Measurements from ENCODE around the gene ZIC4.

Gene ZIC4

DNA sequence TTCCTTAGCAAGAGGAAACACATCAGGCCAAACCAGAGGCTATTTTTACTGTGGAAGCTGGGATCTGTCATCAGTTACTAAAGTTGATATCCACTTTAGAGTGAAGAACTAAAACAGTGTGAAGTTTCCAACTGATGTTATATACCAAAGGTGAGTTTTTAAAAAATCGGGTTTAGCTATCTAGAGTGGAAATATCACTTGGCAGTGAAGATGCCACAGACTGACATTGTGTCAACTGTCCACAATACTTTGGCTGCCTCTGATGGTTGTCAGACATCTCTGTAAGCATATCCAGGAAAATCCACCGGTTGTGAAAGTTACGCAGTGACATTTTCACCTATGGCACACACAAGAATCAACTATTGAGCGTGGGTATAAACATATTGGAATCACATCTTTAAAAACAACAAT is 12.0 kb upstream of the ZIC4 start:
- DNase-seq (ENCODE audit: low read depth in 3 of 3, low spot score in 1 of 3): no peak

DNA sequence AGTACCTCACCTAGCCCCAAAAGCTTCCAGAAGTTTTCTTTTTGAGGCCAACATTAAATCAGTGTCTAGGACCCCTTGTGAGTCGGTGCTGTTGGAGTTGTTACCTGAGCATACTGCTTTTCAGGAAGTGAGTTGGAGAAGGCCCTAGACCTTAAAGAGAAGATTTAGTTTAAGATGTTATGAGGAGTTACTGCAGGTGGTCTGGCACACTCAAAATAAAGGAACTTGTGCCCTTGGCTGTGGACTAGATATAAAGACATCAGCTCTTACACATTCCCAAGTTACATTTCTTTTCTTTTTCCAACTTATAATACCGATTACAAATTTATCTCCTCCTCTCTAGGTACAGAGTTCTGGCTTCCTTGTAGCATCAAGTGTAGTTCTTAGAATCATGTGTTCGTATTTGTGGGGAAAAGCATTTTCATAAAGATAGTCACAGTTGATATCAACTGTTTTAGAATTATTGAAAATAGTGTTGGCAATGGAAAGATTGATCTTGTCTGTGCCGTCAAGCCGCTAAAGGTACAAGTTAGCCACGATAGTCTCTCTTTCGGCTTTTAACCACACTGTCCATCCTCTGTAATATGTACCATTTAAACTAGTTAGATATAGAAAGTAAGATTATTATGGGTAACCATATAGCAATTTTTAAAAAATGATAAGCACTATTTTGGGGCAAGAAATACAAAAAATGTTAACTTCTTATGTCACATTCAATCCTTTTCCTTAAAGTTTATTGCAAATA is 11.4 kb upstream of the ZIC4 start:
- no peak for DNase-seq (ENCODE audit: low read depth in 3 of 3, low spot score in 1 of 3)

DNA sequence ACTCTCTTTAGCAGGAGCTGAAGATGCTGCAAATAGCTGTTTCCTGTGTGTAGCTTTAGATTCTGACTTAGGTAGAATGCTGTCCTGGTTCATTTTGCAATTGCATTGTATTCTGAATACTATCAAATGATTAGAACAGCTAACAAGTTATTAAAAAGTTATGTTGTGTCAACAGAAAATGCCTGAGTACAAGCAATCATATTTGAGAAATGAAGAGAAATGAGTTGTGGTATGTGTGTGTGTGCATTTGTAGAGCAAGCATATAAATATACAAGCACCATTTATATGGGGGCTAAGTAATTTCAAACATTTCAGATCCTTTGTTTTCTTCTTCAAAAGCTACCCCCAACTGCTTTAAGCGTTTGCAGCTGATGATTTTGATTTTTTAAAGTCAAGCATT is 10.6 kb upstream of the ZIC4 start:
- DNase-seq (ENCODE audit: low read depth in 3 of 3, low spot score in 1 of 3): no peak

DNA sequence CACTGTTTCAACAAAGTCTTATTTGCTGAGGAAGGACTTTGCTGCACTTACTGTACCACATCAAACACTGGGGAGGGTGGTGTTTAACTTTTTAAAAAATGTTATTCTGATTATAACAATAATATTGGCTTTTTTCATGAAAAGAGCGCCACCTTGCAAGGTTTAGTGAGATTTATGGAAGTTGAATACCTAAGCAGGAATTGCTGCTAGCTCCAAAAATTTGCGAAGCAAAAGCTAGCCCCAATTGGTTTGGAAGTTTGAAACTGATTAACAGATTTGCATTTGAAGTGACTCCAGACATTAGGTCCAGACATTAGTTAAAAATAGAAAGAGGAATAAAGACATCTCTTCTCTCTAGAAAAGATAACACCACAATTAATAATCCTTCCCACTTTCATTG is 9.5 kb upstream of the ZIC4 start:
- DNase-seq (ENCODE audit: low read depth in 3 of 3, low spot score in 1 of 3): no peak

DNA sequence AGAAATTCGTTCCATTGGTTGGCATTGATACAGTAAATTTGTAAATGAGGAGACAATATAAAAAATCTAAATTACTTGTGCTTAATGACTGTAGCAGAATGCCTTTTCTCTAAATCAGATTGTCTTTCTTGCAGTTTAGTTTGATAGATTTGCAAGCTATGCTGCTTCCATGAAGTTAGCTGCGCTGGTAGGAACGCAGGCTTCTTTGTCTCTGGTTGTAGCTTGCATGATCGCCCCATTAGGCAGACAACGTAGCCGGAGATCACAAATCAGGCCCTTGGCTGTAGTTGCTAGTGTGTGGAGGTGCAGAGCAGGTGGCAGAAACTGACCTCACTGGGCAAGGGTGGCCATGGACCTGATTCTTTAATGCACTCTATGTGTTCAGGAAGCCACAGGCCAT is 8.9 kb upstream of the ZIC4 start:
- no peak for DNase-seq (ENCODE audit: low read depth in 3 of 3, low spot score in 1 of 3)

DNA sequence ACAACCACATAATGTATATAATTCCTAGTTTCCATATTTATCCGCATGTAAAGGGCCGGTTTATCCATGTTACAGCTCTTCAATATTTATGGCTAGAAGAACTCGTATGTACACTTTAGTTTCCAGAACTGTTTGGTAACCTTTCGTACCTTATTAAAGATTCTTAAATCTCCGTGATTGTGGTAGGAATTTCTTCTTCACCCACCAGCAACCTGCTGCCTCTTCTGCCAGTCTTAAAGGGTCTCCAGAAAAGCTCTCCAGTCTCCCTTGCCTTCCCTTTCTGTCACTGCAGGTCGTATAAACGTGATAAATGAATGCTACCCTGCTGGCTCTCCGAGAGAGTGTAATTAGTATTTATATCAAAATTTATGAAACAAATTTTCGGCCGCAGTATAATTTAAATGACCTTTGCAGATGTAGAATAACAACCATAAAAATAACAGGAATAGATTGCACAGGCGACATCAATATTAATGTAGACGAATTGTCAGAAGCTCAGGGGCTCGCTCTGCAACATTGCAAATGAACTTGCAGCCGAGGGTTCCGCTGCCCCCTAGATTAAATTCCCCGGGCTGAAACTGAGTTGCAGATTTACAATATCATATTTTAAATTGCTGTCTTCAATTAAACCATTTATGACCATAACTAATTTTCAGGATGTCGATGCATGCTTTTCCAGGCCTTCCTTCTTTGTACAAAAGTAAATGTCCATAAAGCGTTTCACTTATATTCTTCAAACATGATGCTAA is 8.2 kb upstream of the ZIC4 start:
- DNase-seq (ENCODE audit: low read depth in 3 of 3, low spot score in 1 of 3): no peak

DNA sequence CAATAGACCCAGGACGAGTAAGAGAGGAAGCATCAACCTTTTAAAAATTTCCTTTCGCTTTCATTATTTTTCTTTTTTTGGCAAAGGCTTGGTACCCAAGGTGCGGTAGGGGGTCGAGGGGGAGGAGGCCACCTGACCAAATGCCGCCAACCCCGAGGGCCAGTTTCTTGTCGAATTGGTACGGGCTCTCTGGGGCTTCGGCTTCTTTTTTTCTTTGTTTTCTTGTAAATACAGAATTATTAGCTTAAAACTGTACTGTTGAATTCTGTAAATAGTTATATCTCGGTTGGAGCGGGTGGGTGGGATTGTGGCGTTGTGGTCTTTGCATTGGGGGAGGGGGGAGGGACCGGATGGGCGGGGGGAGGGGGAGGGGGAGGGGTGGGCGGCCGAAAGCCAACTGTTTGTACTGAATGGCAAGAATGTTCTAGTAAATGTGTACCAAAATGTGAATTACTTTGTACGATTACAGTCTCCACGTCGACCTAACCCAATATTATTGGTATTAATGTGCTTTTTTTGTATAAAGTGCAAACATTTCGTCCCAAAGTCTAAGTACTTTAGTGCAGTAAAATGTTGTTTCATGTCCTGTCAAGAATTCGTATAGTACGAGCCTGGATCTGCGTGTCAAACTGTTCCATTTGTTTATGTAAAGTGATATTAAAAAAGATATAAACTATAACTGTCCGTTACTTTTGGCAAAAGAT is 7.5 kb upstream of the ZIC4 start:
- no peak for DNase-seq (ENCODE audit: low read depth in 3 of 3, low spot score in 1 of 3)

DNA sequence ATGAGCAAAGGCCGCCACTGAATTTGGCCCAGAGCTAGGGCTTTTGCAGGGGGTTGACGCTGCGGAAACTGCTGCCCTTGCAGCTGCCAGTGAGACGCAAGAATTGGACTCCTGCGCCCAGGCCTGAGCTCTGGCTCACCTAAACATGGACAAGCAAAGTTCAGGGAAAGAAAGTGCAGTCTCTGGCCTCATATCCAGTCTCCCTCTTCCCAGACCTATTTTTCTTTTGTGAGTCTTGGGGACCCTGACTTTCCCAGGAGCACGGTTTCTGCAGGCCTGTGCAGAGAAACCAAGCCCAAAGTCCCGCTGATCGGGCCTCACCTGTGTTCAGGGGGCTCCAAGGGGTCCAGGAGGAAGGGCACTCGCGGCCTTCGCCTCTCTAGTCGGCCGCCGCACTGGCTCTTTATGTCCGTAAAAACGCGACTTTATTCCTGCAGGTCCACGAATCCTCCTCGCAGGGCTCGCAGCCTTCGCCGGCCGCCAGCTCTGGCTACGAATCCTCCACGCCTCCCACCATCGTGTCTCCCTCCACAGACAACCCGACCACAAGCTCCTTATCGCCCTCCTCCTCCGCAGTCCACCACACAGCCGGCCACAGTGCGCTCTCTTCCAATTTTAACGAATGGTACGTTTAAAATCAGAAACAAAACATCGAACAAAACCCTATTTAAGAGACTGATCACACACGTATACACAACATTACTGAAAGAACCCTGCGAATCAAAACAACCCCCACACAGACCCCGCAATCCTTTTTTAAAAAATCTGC is 6.8 kb upstream of the ZIC4 start:
- no peak for DNase-seq (ENCODE audit: low read depth in 3 of 3, low spot score in 1 of 3)

DNA sequence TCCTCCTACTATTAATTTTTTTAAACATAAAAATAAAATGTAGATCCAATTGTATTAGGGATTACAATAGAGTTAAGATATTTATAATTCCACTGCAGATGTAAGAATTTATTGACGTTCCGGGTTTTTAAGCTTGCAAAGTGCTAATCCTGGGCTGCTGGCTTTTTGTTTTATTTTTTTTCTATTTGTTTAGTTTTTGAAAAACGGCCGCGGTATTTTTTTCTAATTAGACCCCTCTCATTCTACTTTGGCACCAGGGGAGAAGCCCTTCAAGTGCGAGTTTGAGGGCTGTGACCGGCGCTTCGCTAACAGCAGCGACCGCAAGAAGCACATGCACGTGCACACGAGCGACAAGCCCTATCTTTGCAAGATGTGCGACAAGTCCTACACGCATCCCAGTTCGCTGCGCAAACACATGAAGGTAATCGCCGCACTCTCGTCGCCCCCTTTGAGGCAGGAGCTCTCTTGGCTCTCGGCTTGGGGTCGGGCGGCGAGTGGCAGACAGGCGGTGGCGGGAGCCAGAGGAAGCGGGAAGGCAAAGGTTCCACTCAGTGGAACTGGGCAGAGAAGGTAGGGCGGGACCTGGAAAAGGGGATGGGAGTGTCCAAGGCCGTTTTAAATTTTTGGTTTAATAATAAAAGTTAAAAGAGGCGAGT is 6.0 kb upstream of the ZIC4 start:
- no peak for DNase-seq (ENCODE audit: low read depth in 3 of 3, low spot score in 1 of 3)

DNA sequence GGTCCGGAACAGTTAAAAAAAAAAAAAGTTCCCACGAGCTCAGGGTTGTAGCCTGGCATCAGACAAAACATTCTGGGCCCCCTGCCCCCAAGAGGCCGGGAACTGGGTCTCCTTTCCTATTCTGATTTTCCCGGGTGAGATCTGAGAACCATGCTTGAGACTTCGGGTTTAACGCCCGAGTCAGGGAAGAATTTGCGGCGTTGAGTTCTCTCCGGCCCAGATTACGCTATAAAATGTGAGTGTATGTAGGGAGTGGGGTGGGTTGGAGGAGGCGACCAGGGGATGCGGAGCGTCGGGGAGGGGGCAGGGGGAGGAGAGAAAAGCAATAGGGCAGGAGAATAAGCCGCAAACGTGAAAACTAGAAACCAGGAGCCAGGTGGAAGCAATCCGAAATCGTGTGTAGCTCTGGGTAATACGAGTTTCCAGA is 5.5 kb upstream of the ZIC4 start:
- DNase-seq (ENCODE audit: low read depth in 3 of 3, low spot score in 1 of 3): no peak

DNA sequence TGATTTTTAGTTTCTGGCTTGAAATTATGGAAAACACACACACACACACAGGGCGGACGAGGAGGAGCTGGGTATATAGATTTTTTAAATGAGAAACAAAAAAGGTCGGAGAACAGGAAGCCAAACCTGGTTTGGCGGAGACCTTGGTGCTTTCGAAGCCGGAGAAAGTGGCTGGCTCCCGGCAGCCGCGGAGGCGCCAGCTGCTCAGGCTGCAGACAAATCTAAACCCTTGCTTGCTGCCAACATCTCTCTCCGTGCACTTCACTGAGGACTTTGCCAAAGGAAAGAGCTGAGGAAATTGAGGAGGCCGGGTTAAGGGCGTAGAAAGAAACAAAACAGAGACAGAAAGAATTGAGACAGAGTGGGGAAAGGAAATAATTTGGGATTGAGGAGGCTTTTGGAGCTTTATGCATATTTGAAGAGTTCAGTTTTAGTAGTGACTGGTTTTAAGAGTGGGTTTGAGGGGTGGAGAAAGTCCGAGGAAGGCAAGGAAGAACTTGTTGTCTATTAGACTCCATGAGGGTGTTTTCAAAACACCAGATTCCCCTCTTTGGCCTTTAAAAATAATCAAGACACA is 5.0 kb upstream of the ZIC4 start:
- no peak for DNase-seq (ENCODE audit: low read depth in 3 of 3, low spot score in 1 of 3)

DNA sequence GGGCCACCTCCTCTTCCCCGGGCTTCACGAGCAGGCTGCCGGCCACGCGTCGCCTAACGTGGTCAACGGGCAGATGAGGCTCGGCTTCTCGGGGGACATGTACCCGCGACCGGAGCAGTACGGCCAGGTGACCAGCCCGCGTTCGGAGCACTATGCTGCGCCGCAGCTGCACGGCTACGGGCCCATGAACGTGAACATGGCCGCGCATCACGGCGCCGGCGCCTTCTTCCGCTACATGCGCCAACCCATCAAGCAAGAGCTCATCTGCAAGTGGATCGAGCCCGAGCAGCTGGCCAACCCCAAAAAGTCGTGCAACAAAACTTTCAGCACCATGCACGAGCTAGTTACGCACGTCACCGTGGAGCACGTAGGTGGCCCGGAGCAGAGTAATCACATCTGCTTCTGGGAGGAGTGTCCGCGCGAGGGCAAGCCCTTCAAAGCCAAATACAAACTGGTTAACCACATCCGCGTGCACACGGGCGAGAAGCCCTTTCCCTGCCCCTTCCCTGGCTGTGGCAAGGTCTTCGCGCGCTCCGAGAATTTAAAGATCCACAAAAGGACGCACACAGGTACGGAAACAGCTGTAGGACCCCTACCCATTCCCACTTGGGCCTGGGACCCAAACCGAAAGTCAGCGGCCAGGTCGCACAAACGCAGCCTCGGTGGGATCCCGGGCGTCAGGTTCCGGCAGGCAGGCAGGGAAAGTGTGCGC is 4.3 kb upstream of the ZIC4 start:
- DNase-seq (ENCODE audit: low read depth in 3 of 3, low spot score in 1 of 3): no peak

DNA sequence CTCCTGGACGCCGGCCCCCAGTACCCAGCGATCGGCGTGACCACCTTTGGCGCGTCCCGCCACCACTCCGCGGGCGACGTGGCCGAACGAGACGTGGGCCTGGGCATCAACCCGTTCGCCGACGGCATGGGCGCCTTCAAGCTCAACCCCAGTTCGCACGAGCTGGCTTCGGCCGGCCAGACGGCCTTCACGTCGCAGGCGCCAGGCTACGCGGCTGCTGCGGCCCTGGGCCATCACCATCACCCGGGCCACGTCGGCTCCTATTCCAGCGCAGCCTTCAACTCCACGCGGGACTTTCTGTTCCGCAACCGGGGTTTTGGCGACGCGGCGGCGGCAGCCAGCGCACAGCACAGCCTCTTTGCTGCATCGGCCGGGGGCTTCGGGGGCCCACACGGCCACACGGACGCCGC is 3.8 kb upstream of the ZIC4 start:
- DNase-seq (ENCODE audit: low read depth in 3 of 3, low spot score in 1 of 3): no peak

DNA sequence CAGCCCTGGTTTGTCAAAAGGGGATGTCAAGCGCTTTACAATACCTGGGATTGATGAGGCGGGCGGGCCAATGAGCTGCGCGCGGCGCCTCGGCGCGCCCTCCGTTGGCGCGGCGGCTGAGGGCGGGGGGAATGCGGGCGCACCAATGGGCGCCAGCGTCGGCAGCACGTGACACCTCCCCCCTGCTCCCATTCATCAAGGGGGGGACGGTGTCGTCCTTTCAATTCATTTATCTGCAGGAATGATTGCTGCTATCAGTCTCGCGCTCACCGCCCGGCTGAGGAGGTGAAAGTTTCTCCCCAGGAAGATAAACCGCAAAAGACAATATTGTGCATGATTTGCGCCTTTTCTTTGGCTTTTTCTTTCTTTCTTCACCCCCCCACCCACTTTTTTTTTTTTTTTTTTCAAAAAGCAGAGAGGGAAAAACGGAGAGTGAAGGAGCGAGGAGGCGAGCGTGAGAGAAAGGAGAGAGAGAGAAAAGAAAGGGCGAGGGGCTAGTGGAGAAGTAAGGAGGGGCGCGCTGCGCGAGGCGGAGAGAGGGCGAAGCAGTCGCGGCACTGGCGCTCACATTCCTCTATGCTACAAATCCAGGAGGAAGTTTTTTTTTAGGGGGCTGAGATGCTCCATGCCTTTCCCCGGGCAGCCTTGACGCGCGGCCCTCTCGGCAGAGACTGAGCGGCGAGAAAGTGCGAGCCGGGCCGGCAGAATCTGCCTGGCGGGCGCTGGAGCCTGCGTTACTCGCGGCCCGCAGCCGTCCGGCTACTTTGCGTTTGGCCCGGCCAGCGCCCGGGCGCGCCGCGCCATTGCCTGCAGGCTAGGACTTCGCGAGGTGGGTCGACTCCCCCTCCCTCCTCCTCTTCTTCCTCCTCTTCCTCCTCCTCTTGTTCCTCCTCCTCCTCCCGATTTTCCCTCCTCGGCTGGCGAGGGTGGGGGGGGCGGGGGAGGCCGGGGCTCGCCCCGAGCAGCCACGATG is 3.1 kb upstream of the ZIC4 start, which contains the start of gene ZIC1:
ZIC1 (plus strand) TSS at position 223 of the 973 bp plus-strand sequence; CDS start at position 971, 748 bp downstream.
- DNase-seq (ENCODE audit: low read depth in 3 of 3, low spot score in 1 of 3): no peak

DNA sequence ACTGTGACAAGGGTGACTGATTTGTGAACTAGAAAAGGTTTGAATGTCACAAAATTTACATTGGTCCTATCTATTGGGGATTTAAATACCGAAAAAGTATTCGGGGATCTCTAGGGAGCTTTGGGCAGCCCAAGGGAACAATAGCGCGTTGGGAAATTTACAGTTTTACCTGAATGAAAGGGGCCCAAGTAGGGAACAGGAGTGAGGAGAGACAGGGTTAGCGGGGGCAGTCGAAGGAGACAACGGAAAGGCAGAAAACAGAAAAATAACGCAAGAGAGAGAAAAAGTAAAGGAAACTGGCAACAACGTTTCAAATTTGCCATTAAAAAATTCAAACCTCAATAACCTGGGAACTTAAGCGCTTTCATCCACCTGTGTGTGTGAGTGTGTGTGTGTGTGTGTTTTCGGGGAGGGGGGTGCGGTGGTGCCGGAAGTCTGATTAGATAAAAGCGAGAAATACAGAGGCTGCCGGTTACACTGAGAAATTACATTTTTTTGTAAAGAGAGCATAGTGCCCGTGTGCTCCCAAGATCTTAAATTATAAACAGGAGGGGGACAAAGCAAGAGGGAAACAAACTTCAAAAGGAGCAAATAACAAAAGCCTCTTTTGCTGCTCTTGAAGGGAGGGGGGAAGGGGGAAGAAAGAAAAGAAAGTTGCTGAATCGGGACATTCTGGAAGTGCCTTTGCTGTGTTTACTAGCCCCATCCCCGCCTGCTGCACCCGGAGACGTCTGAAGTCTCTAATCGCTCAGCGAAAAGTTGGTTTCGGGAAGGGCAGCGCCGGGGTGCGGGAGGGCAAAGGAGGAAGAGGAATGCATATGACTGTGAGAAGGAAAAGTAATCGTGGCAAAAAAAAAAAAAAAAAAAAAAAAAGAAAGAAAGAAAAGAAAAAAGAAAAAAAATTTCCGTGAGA is 2.1 kb upstream of the ZIC4 start:
- DNase-seq (ENCODE audit: low read depth in 3 of 3, low spot score in 1 of 3): no peak

DNA sequence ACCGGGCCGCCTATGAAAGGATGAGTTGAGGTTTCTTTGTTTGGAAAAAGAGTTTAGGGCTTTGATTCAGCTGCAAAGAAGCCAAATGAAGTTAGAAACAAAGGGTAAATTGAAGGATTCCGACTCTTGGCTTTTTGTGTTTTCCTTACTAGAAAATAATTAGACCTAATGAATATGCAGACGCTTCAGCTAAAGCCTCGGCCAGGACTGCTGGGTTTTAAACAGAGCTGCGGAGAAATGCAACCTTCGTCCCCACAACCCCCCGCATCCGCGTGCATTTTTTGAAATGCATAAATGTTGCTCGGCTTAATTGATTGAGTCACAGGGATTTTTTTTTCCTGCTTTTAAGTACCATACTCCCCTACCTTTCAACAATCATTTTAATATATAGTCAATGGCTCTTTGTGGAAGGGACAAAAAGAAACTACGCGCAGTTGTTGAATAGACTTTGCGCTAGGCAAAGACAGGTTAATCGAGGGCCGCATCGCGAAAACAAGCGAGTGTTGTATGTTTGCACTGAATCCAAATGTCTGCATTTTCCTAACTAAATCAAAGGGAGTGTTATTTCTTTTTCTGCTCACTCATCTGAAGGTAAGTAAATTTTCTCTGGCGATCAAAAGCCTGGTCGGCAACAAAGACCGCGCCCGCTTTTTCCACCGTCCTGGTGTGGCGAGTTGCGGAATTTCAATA is 1.3 kb upstream of the ZIC4 start:
- no peak for DNase-seq (ENCODE audit: low read depth in 3 of 3, low spot score in 1 of 3)

DNA sequence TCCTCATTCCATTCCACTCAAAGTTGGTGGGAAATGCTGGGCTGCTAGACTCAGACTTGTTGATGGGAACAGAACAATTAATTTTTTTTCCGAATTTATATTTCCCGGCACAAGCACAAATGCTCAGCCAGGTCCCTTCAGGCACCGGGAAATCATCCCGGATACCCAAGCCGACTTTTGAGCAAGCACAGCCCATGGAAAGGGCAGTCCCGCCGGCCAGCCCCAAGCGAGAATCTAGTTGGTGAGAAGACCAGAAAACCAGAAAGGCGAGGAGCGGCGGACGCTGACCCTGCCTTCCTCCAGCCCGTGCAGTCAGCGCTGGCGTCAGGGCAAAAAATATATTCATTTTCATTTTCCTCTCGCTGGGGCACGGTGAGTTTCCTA is 763 bp upstream of the ZIC4 start:
- no peak for DNase-seq (ENCODE audit: low read depth in 3 of 3, low spot score in 1 of 3)

Measured in stimulated activated CD4-positive, alpha-beta T cell treated with anti-CD3 and anti-CD28 coated beads, TNF-alpha, amount 100 ng/mL, for 1 hour (primary cell).